ENCODE data around the gene CHCHD4.

Gene CHCHD4

GRCh38 chr3:14153663-14154062 lies 29.0 kb upstream of the CHCHD4 start:
- no peaks in the 10 kb centered on the region for H3K9me3 ChIP-seq (ENCODE audit: insufficient read depth, low read length, severe bottlenecking)
- peaks cover 61% of the 10 kb centered on the region for H3K36me3 ChIP-seq (ENCODE audit: insufficient read depth, low read length)
- no peak overlapping the region for H3K4me3 ChIP-seq (ENCODE audit: low read depth in 1 of 2, low read length in 2 of 2)
- no peaks in the 10 kb centered on the region for H3K4me1 ChIP-seq (ENCODE audit: insufficient read depth, low read length)
- no peak for DNase-seq
- no peaks in the 10 kb centered on the region for H3K27me3 ChIP-seq (ENCODE audit: insufficient read depth, low read length, poor library complexity)
- ATAC-seq (ENCODE audit: insufficient read depth, low read depth) = no peak
- H3K27ac ChIP-seq (ENCODE audit: low read length) = no peak overlapping the region
- H2AFZ ChIP-seq (ENCODE audit: low read depth, low read length) = no peak overlapping the region
- H3K4me2 ChIP-seq (ENCODE audit: insufficient read depth, low read length) = no peak overlapping the region
- H3K79me2 ChIP-seq (ENCODE audit: insufficient read depth, low read length) = no peaks in the 10 kb centered on the region
- H4K20me1 ChIP-seq (ENCODE audit: insufficient read depth, low read length) = peaks cover 3% of the 10 kb centered on the region; the same call in 1 of the 2 replicates
- TF ChIP-seq EZH2 (IDR thresholded peaks at IDR 0.05; ENCODE audit: borderline replicate concordance, low read depth, low read length, severe bottlenecking) = no peak
- no peak for TF ChIP-seq CTCF (IDR thresholded peaks at IDR 0.05; ENCODE audit: borderline replicate concordance, extremely low read depth, low read length, poor library complexity, severe bottlenecking)
- H3K9ac ChIP-seq (ENCODE audit: low read depth, low read length) = no peak overlapping the region

- Histone ChIP-seq H3K9ac (ENCODE audit: low read depth, low read length) (no peak overlapping the region), H3K27me3 (ENCODE audit: insufficient read depth, low read length, poor library complexity) (no peaks in the 10 kb centered on the region), H4K20me1 (ENCODE audit: insufficient read depth, low read length) (peaks cover 3% of the 10 kb centered on the region; the same call in 1 of the 2 replicates), H3K27ac (ENCODE audit: low read length) (no peak overlapping the region), H3K9me3 (ENCODE audit: insufficient read depth, low read length, severe bottlenecking) (no peaks in the 10 kb centered on the region), H3K4me2 (ENCODE audit: insufficient read depth, low read length) (no peak overlapping the region), H3K36me3 (ENCODE audit: insufficient read depth, low read length) (peaks cover 60% of the 10 kb centered on the region), H3K4me1 (ENCODE audit: insufficient read depth, low read length) (no peaks in the 10 kb centered on the region), H3K4me3 (ENCODE audit: low read depth in 1 of 2, low read length in 2 of 2) (no peak overlapping the region), H3K79me2 (ENCODE audit: insufficient read depth, low read length) (no peaks in the 10 kb centered on the region), H2AFZ (ENCODE audit: low read depth, low read length) (no peak overlapping the region)
- DNase-seq (no peak), ATAC-seq (ENCODE audit: insufficient read depth, low read depth) (no peak)
- TF ChIP-seq EZH2 (IDR thresholded peaks at IDR 0.05; ENCODE audit: borderline replicate concordance, low read depth, low read length, severe bottlenecking) (no peak), CTCF (IDR thresholded peaks at IDR 0.05; ENCODE audit: borderline replicate concordance, extremely low read depth, low read length, poor library complexity, severe bottlenecking) (no peak)
These were observed 28.3 kb upstream of the CHCHD4 start for GRCh38 chr3:14152963-14153355.

- Histone ChIP-seq H4K20me1 (ENCODE audit: insufficient read depth, low read length) (peaks cover 3% of the 10 kb centered on the region; the same call in 1 of the 2 replicates), H3K27me3 (ENCODE audit: insufficient read depth, low read length, poor library complexity) (no peaks in the 10 kb centered on the region), H3K4me3 (ENCODE audit: low read depth in 1 of 2, low read length in 2 of 2) (no peak overlapping the region), H2AFZ (ENCODE audit: low read depth, low read length) (no peak overlapping the region), H3K4me1 (ENCODE audit: insufficient read depth, low read length) (no peaks in the 10 kb centered on the region), H3K79me2 (ENCODE audit: insufficient read depth, low read length) (no peaks in the 10 kb centered on the region), H3K4me2 (ENCODE audit: insufficient read depth, low read length) (no peak overlapping the region), H3K9me3 (ENCODE audit: insufficient read depth, low read length, severe bottlenecking) (no peaks in the 10 kb centered on the region), H3K36me3 (ENCODE audit: insufficient read depth, low read length) (peaks cover 60% of the 10 kb centered on the region), H3K9ac (ENCODE audit: low read depth, low read length) (no peak overlapping the region), H3K27ac (ENCODE audit: low read length) (no peak overlapping the region)
- ATAC-seq (ENCODE audit: insufficient read depth, low read depth) = peak; percentile 63
- TF ChIP-seq EZH2 (IDR thresholded peaks at IDR 0.05; ENCODE audit: borderline replicate concordance, low read depth, low read length, severe bottlenecking) (no peak), CTCF (IDR thresholded peaks at IDR 0.05; ENCODE audit: borderline replicate concordance, extremely low read depth, low read length, poor library complexity, severe bottlenecking) (peak; percentile 55)
- peak; percentile 33 for DNase-seq
These were observed 27.7 kb upstream of the CHCHD4 start for GRCh38 chr3:14152233-14152962.

Data from DND-41 (cell line).